B cell (primary cell): ENCODE measurements around the gene ABLIM1. TPM values are rescaled to one million over a fixed set of nuclear protein-coding genes. Genes with fewer than 3 reads are reported as not detected.

Source experiments
- ATAC-seq: fragments of 200-7000 bp; cut with Tn5 transposase; one replicate; pipeline ENCODE4 v1.10.0; 2021; ENCODE audit warnings: low read depth, mild to moderate bottlenecking, moderate number of reproducible peaks, moderate library complexity
- CTCF ChIA-PET: fragments of 350-600 bp; sonication (Branson Sonifier 250); formaldehyde crosslinking; loops from one replicate; lab custom pipeline; 2021; ENCODE audit warnings: antibody characterized with exemption, inconsistent platforms; lab: Charles Lee
- POLR2A ChIA-PET: fragments of 350-600 bp; sonication (Branson Sonifier 250); formaldehyde crosslinking; loops from one replicate; lab custom pipeline; 2021; ENCODE audit warnings: antibody characterized with exemption; lab: Charles Lee
- DNase-seq: peaks from one replicate; pipeline ENCODE4 v3.0.0; 2013
- H2AFZ ChIP-seq: 2 replicates; pipeline ENCODE4 v1.6.1; 2012; ENCODE audit warnings: mild to moderate bottlenecking, low read depth, low read length; ENCODE audit not compliant: insufficient read depth, poor library complexity, severe bottlenecking
- H3K27ac ChIP-seq, 2 donors: 1 replicate in 1 of 2; 2 replicates in 1 of 2; pipeline ENCODE4 v1.5.1; 2012 to 2013; ENCODE audit warnings: low read length in 2 of 2, mild to moderate bottlenecking in 2 of 2, moderate library complexity in 1 of 2
- H3K27me3 ChIP-seq, 4 experiments: fragments of 200-600 bp in 1 of 4; sonication (generic) in 1 of 4; replicated peaks in 1 of 4; 1 replicate in 2 of 4; 2 replicates in 2 of 4; pipeline versions ENCODE4 v1.6.1 to v1.7.0; 2013 to 2016; ENCODE audit warnings: low read length in 3 of 4, mild to moderate bottlenecking in 2 of 4, mixed read lengths in 1 of 4, moderate library complexity in 1 of 4; ENCODE audit not compliant: insufficient read depth in 4 of 4, control insufficient read depth in 3 of 4; ENCODE audit errors: control extremely low read depth in 1 of 4
- H3K36me3 ChIP-seq, 2 experiments: replicated peaks in 1 of 2; 1 replicate in 1 of 2; 2 replicates in 1 of 2; pipeline versions ENCODE4 v1.6.1 to v1.7.1; 2013; ENCODE audit warnings: low read length in 1 of 2; ENCODE audit not compliant: insufficient read depth in 2 of 2, control insufficient read depth in 1 of 2; ENCODE audit errors: control extremely low read depth in 1 of 2, extremely low read depth in 1 of 2
- H3K4me1 ChIP-seq, 2 donors: fragments of 200-600 bp in 1 of 2; sonication (generic) in 1 of 2; 1 replicate in 1 of 2; 2 replicates in 1 of 2; pipeline versions ENCODE4 v1.5.1 to v1.6.1; 2013 to 2017; ENCODE audit warnings: low read length in 2 of 2; ENCODE audit not compliant: control insufficient read depth in 2 of 2, insufficient read depth in 2 of 2
- H3K4me2 ChIP-seq: replicated peaks from 2 replicates; pipeline ENCODE3; 2012; ENCODE audit warnings: mild to moderate bottlenecking, low read depth, low read length; ENCODE audit not compliant: poor library complexity, severe bottlenecking
- H3K4me3 ChIP-seq, 5 experiments: fragments of 200-600 bp in 1 of 5; sonication (generic) in 1 of 5; 1 replicate in 3 of 5; 2 replicates in 2 of 5; pipeline versions ENCODE4 v1.5.1 to v1.7.0; 2011 to 2016; ENCODE audit warnings: low read length in 4 of 5, mild to moderate bottlenecking in 4 of 5, low read depth in 2 of 5, control low read depth in 1 of 5, moderate library complexity in 1 of 5; ENCODE audit not compliant: insufficient read depth in 1 of 5; ENCODE audit errors: control extremely low read depth in 1 of 5, extremely low read depth in 1 of 5
- H3K79me2 ChIP-seq: fragments of 200-600 bp; sonication (generic); one replicate; pipeline ENCODE4 v1.6.0; 2016; ENCODE audit warnings: low read length; ENCODE audit not compliant: control insufficient read depth, insufficient read depth
- H3K9ac ChIP-seq: fragments of 200-600 bp; sonication (generic); 2 replicates; pipeline ENCODE4 v1.6.1; 2017; ENCODE audit warnings: mild to moderate bottlenecking, low read length, moderate library complexity
- H3K9me3 ChIP-seq, 3 donors: one replicate each; pipeline versions ENCODE4 v1.6.1 to v1.7.1; 2013; ENCODE audit warnings: low read length in 2 of 3; ENCODE audit not compliant: control insufficient read depth in 2 of 3, insufficient read depth in 1 of 3; ENCODE audit errors: control extremely low read depth in 1 of 3
- H4K20me1 ChIP-seq: 2 replicates; pipeline ENCODE4 v1.6.0; 2012; ENCODE audit warnings: mild to moderate bottlenecking, low read length; ENCODE audit not compliant: insufficient read depth, control insufficient read depth, poor library complexity, severe bottlenecking
- H3K27ac Mint-ChIP-seq: one replicate; pipeline ENCODE4 v1.8.0; 2021; ENCODE audit warnings: mixed read lengths
- H3K27me3 Mint-ChIP-seq: one replicate; pipeline ENCODE4 v1.8.0; 2021; ENCODE audit warnings: mixed read lengths
- H3K4me1 Mint-ChIP-seq: one replicate; pipeline ENCODE4 v1.8.0; 2021; ENCODE audit warnings: mixed read lengths
- H3K4me3 Mint-ChIP-seq: one replicate; pipeline ENCODE4 v1.8.0; 2021; ENCODE audit warnings: mixed read lengths
- H3K9me3 Mint-ChIP-seq: one replicate; pipeline ENCODE4 v1.8.0; 2022; ENCODE audit warnings: mixed read lengths; ENCODE audit not compliant: insufficient read depth
- CTCF ChIP-seq: fragments of 200-600 bp; IDR thresholded peaks from one replicate; pipeline ENCODE4 v1.8.0; 2022; ENCODE audit warnings: antibody characterized with exemption, mild to moderate bottlenecking
- EZH2 ChIP-seq: IDR thresholded peaks from 2 replicates; pipeline ENCODE4 v1.6.1; 2012; ENCODE audit warnings: borderline replicate concordance, low read depth, mild to moderate bottlenecking, moderate library complexity, low read length; ENCODE audit not compliant: insufficient read depth, poor library complexity, severe bottlenecking
- WGBS: methylation state at CpG from one replicate; pipeline ENCODE4 v1.1.5; 2013; ENCODE audit warnings: missing lambda C conversion rate; ENCODE audit not compliant: insufficient coverage; 5-methylcytosine and 5-hydroxymethylcytosine counted together
- intact Hi-C: fragments of 100-400 bp; cut with micrococcal nuclease; formaldehyde crosslinking; loops from one replicate; pipeline ENCODE4 v1.10.0; 2022
- polyA plus RNA-seq: library from polyadenylated mRNA; depleted of rRNA; stranded (reverse); fragments of >200 nt; gene quantifications from 2 replicates; pipeline ENCODE4 v1.2.3, GENCODE V29; 2012
- total RNA-seq, 2 donors: library from RNA; stranded (reverse); fragments of 120-200 nt in 1 of 2; gene quantifications; 1 replicate in 1 of 2; 2 replicates in 1 of 2; pipeline versions ENCODE4 v1.2.3 to v1.2.4, GENCODE V29; 2013 to 2022

ABLIM1 gene
- total and polyA plus RNA-seq, 2 donors (not counting 1 experiment from before 2014, with no cell fraction given) = 55.6 to 148 TPM

- intact Hi-C loops = no loop called here
- H3K9me3 ChIP-seq = no peaks in the 10 kb centered on the region
- ATAC-seq = no peak
- Mint-ChIP-seq H3K4me1 (no peaks in the 10 kb centered on the region), H3K27me3 (peaks cover 19% of the 10 kb centered on the region), H3K4me3 (no peak overlapping the region), H3K27ac (no peak overlapping the region), H3K9me3 (no peaks in the 10 kb centered on the region)
- H3K4me3 ChIP-seq = no peak overlapping the region
- H3K27ac ChIP-seq = no peak overlapping the region
- no peaks in the 10 kb centered on the region for H3K27me3 ChIP-seq
- H2AFZ ChIP-seq = no peak overlapping the region
- no peak for DNase-seq
- no peaks in the 10 kb centered on the region for H4K20me1 ChIP-seq
- no peak overlapping the region for H3K4me2 ChIP-seq
- ChIA-PET CTCF (interaction anchor here (0.6 to 0.8 kb wide), 2 partner anchors 23 to 197 kb away, joined by 3 read pairs; no protein-coding TSS in a partner anchor), POLR2A (no interaction called here)
- no peaks in the 10 kb centered on the region for H3K36me3 ChIP-seq
- H3K9ac ChIP-seq = no peak overlapping the region
- TF ChIP-seq CTCF (no peak), EZH2 (no peak)
- no peaks in the 10 kb centered on the region for H3K4me1 ChIP-seq
- H3K79me2 ChIP-seq = no peaks in the 10 kb centered on the region
- WGBS = 76% methylated on average over 3 of the region's 6 CpGs
These were observed 10.5 kb upstream of the ABLIM1 start for GRCh38 chr10:114668375-114669080.

GRCh38 chr10:114665873-114666272 lies 7.8 kb upstream of the ABLIM1 start:
- no peaks in the 10 kb centered on the region for H3K9me3 Mint-ChIP-seq
- no peak overlapping the region for H3K9ac ChIP-seq
- no peak for DNase-seq
- H3K36me3 ChIP-seq = no peaks in the 10 kb centered on the region
- WGBS = no CpG with 5 or more reads among the region's 1 CpG
- no peaks in the 10 kb centered on the region for H4K20me1 ChIP-seq
- peaks cover 18% of the 10 kb centered on the region for H3K27me3 Mint-ChIP-seq
- no peak overlapping the region for H3K4me2 ChIP-seq
- ATAC-seq = no peak
- TF ChIP-seq EZH2 (no peak), CTCF (no peak)
- H3K9me3 ChIP-seq = no peaks in the 10 kb centered on the region
- H3K4me1 Mint-ChIP-seq = no peaks in the 10 kb centered on the region
- intact Hi-C loops = no loop called here
- no peak overlapping the region for H3K27ac Mint-ChIP-seq
- no peak overlapping the region for H2AFZ ChIP-seq
- no peak overlapping the region for H3K4me3 ChIP-seq
- H3K4me3 Mint-ChIP-seq = no peak overlapping the region
- H3K27me3 ChIP-seq = no peaks in the 10 kb centered on the region
- H3K4me1 ChIP-seq = no peaks in the 10 kb centered on the region
- H3K79me2 ChIP-seq = no peaks in the 10 kb centered on the region
- POLR2A ChIA-PET = no interaction called here
- no peak overlapping the region for H3K27ac ChIP-seq
- CTCF ChIA-PET = no interaction called here
